Panc1 (cell line): ENCODE measurements around the gene SMCO3.

Source experiments
- CTCF ChIP-seq: fragments of 450-650 bp; IDR thresholded peaks from 2 replicates; pipeline ENCODE4 v1.5.1; 2017; ENCODE audit warnings: mild to moderate bottlenecking
- POLR2AphosphoS5 ChIP-seq: IDR thresholded peaks from 2 replicates; pipeline ENCODE4 v1.6.1; 2012; ENCODE audit warnings: mild to moderate bottlenecking, low read depth, low read length, moderate library complexity

DNA sequence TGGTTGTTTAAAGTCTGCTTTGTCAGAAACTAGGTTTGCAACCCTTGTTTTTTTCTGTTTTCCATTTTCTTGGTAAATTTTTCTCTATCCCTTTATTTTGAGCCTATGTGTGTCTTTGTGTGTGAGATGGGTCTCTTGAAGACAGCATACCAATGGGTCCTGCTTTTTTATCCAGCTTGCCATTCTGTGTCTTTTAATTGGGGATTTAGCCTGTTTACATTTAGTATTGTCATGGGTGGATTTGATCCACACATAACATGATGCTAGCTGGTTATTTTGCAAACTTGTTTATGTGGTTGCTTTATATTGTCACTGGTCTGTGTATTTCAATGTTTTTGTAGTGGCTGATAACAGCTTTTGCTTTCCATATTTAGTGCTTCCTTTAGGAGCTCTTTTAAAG is 46.5 kb upstream of the SMCO3 start:
- TF ChIP-seq CTCF (no peak), POLR2AphosphoS5 (no peak)
